Uterus (tissue), 4 donors: Measurements from ENCODE around the gene CREB3L2. TPM values are rescaled to one million over a fixed set of nuclear protein-coding genes. Genes with fewer than 3 reads are reported as not detected.

Source experiments
- DNase-seq, 2 donors: peaks; one replicate each; pipeline ENCODE4 v3.0.0-alpha.2; 2019 to 2020
- H3K27ac ChIP-seq, 2 donors: fragments of 200-600 bp; sonication (generic); 1 replicate in 1 of 2; 2 replicates in 1 of 2; pipeline ENCODE4 v1.5.1; 2016 to 2018
- H3K27me3 ChIP-seq, 2 donors: fragments of 200-600 bp; sonication (generic); one replicate each; pipeline ENCODE4 v1.5.1; 2018 to 2019; ENCODE audit warnings: control low read depth in 1 of 2
- H3K36me3 ChIP-seq, 2 donors: fragments of 200-600 bp; sonication (generic); one replicate each; pipeline ENCODE4 v1.5.1; 2019; ENCODE audit warnings: control low read depth in 1 of 2
- H3K4me1 ChIP-seq, 2 donors: fragments of 200-600 bp; sonication (generic); one replicate each; pipeline ENCODE4 v1.5.1; 2018 to 2019; ENCODE audit warnings: control low read depth in 1 of 2
- H3K4me3 ChIP-seq, 2 donors: fragments of 200-600 bp; sonication (generic); 1 replicate in 1 of 2; 2 replicates in 1 of 2; pipeline ENCODE4 v1.5.1; 2018 to 2019; ENCODE audit warnings: mild to moderate bottlenecking in 1 of 2
- H3K9me3 ChIP-seq, 2 donors: fragments of 200-600 bp; sonication (generic); one replicate each; pipeline ENCODE4 v1.5.1; 2019; ENCODE audit warnings: control low read depth in 1 of 2
- POLR2A ChIP-seq, 2 donors: fragments of 450-650 bp; IDR thresholded peaks; one replicate each; pipeline ENCODE4 v1.6.1; 2016; ENCODE audit warnings: antibody characterized with exemption in 2 of 2, mild to moderate bottlenecking in 1 of 2, moderate library complexity in 1 of 2
- intact Hi-C: fragments of 100-400 bp; cut with DNase I; formaldehyde crosslinking; loops from one replicate; pipeline ENCODE4 v1.15.1; 2023; ENCODE audit warnings: low total_unique reads
- total RNA-seq, 4 donors: library from RNA; depleted of rRNA in 3 of 4; stranded (reverse); fragments of >200 nt in 3 of 4; gene quantifications; one replicate each; pipeline versions ENCODE4 v1.1.0 to v1.2.4, GENCODE V29; 2014 to 2023
- TF ChIP-seq, protein P1 (sequence below), 4 experiments: fragments of 200-600 bp in 2 of 4; fragments of 450-650 bp in 2 of 4; sonication (generic) in 2 of 4; IDR thresholded peaks; one replicate each; pipeline ENCODE4 v1.5.1; 2016 to 2019; ENCODE audit warnings: antibody characterized with exemption in 4 of 4, mild to moderate bottlenecking in 2 of 4, moderate library complexity in 1 of 4
- donor health status: DM: yes; HTN: yes; CAD: no.

CREB3L2 gene
- total RNA-seq, 4 donors from 2014 or later = 24.7 to 185 (median 41.1) TPM

- intact Hi-C loops = no loop called here
Measured at GRCh38 chr7:137846827-137847567, 154.9 kb downstream of the CREB3L2 start, which contains the start of gene DGKI. TSS of gene DGKI (minus strand) at chr7:137846974.

DNA sequence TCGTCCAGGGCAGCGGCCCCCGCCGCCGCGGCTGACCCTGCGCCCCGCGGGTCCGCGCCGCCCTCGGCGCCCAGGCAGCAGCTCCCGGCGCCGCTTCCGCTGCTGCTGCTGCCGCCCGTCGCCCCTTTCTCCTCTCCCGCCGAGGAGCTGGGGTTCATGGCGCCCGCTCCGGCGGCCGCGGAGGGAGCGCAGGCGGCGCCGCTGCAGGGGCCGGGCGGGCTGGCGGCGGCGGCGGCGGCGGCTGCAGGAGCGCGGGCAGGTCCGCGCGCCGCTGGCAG is 155.4 kb downstream of the CREB3L2 start:
- no peak for TF ChIP-seq POLR2A (IDR thresholded peaks at IDR 0.05)
- TF ChIP-seq, protein P1, sequence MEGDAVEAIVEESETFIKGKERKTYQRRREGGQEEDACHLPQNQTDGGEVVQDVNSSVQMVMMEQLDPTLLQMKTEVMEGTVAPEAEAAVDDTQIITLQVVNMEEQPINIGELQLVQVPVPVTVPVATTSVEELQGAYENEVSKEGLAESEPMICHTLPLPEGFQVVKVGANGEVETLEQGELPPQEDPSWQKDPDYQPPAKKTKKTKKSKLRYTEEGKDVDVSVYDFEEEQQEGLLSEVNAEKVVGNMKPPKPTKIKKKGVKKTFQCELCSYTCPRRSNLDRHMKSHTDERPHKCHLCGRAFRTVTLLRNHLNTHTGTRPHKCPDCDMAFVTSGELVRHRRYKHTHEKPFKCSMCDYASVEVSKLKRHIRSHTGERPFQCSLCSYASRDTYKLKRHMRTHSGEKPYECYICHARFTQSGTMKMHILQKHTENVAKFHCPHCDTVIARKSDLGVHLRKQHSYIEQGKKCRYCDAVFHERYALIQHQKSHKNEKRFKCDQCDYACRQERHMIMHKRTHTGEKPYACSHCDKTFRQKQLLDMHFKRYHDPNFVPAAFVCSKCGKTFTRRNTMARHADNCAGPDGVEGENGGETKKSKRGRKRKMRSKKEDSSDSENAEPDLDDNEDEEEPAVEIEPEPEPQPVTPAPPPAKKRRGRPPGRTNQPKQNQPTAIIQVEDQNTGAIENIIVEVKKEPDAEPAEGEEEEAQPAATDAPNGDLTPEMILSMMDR (IDR thresholded peaks at IDR 0.05) = no peak
- intact Hi-C loops = no loop called here
- Histone ChIP-seq H3K27ac (no peak overlapping the region), H3K9me3 (no peaks in the 10 kb centered on the region), H3K27me3 (peaks cover 0 to 6% of the 10 kb centered on the region in 2 donors), H3K36me3 (no peaks in the 10 kb centered on the region), H3K4me1 (peaks cover 0 to 6% of the 10 kb centered on the region in 2 donors), H3K4me3 (peak overlapping the region in 1 of 2 donors; percentile 28)
- no peak for DNase-seq

More at GRCh38 chr7:137846827-137847567, 154.9 kb downstream of the CREB3L2 start, which contains the start of gene DGKI:
- H3K27ac ChIP-seq = peak within 1 kb of the TSS in 1 of 2 donors; percentile 3
- no peak for TF ChIP-seq POLR2A (IDR thresholded peaks at IDR 0.05)
- TF ChIP-seq, protein P1 (IDR thresholded peaks at IDR 0.05) = no peak
- no peaks in the 10 kb centered on the region for H3K9me3 ChIP-seq
- peaks cover 0 to 6% of the 10 kb centered on the region in 2 donors for H3K27me3 ChIP-seq
- peak within 1 kb of the TSS; percentile 28 to 34 for H3K4me3 ChIP-seq
- no peaks in the 10 kb centered on the region for H3K36me3 ChIP-seq
- H3K4me1 ChIP-seq = peaks cover 0 to 6% of the 10 kb centered on the region in 2 donors
- peak in 1 of 2 donors; percentile 24 for DNase-seq

DNA sequence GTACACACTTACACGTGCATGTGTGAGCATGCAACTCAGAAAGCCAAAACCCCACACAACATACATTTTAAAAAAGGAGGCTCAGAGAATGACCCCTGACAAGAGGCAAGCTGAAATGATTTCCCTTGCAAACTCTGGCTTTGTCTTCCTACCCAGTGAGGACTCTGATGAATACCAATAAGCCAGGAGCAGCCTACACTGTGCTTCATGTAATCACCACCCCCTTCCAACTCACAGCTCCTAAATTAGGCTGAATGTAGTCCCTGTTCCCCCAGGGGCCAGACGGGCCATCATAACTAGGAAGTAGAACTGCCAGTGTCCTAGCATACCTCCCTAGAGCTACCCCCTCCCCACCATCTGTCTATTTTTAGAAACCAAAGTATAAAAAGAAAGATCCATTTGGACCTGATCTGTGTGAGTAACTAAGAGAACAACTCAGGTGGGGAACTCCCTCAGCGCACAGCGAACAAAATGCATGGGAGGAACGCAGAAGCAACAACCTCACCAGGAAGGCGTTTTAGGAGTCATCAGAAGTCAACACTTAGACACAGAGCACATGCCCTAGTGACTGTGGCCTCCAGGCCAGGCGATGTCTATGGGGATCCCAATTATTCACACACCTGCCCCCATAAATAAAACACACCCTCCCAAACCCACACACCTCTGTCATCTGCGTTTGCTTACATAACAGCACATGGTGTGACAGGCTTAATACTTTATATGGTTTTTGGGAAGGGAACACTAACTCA is 157.0 kb downstream of the CREB3L2 start:
- Histone ChIP-seq H3K9me3 (no peaks in the 10 kb centered on the region), H3K27me3 (peaks cover 0 to 6% of the 10 kb centered on the region in 2 donors), H3K36me3 (no peaks in the 10 kb centered on the region), H3K4me3 (no peak overlapping the region), H3K27ac (no peak overlapping the region), H3K4me1 (peaks cover 0 to 6% of the 10 kb centered on the region in 2 donors)
- no peak for DNase-seq
- intact Hi-C loops = no loop called here
- TF ChIP-seq, protein P1 (IDR thresholded peaks at IDR 0.05) = no peak
- no peak for TF ChIP-seq POLR2A (IDR thresholded peaks at IDR 0.05)

GRCh38 chr7:137839903-137840779 is 161.7 kb downstream of the CREB3L2 start:
- H3K27ac ChIP-seq = no peak overlapping the region
- peaks cover 0 to under 1% of the 10 kb centered on the region in 2 donors for H3K27me3 ChIP-seq
- H3K4me3 ChIP-seq = no peak overlapping the region
- H3K9me3 ChIP-seq = no peaks in the 10 kb centered on the region
- TF ChIP-seq POLR2A (IDR thresholded peaks at IDR 0.05) = no peak
- TF ChIP-seq, protein P1 (IDR thresholded peaks at IDR 0.05) = no peak
- no peak for DNase-seq
- intact Hi-C loops = no loop called here
- H3K36me3 ChIP-seq = no peaks in the 10 kb centered on the region
- H3K4me1 ChIP-seq = no peaks in the 10 kb centered on the region
